ENCODE results near the gene GSTA1.

- TF ChIP-seq EZH2phosphoT487 (IDR thresholded peaks at IDR 0.05; ENCODE audit: insufficient read depth, low read depth) = no peak
- TF ChIP-seq EZH2 (IDR thresholded peaks at IDR 0.05; ENCODE audit: insufficient read depth, poor library complexity, severe bottlenecking) = no peak
Observed at GRCh38 chr6:52749556-52750152, 54.0 kb downstream of the GSTA1 start.
